ENCODE measurements around the gene AGRN.
"Not testable (repeated sequence)": the region's sequence is repeated elsewhere in the genome, so short reads cannot be mapped to it uniquely, and the experiment has no call there.

AGRN gene

GRCh38 chr1:1024771-1025699, 5.1 kb downstream of the AGRN start:
- H3K4me3 ChIP-seq (replicated peaks; ENCODE audit: low read depth, low read length) = no peak overlapping the region
- no peak for TF ChIP-seq CTCF (IDR thresholded peaks at IDR 0.05; ENCODE audit: insufficient read depth, low read length, poor library complexity, severe bottlenecking)
- no peaks in the 10 kb centered on the region; the same call in 1 of the 2 replicates for H3K36me3 ChIP-seq (ENCODE audit: control insufficient read depth, insufficient read depth, low read length)
- H3K27me3 ChIP-seq (replicated peaks; ENCODE audit: control insufficient read depth, insufficient read depth, low read length) = no peaks in the 10 kb centered on the region
- no peak for DNase-seq (ENCODE audit: extremely low read depth, insufficient read length)

GRCh38 chr1:1025730-1026129, 5.8 kb downstream of the AGRN start:
- Histone ChIP-seq H3K27me3 (replicated peaks; ENCODE audit: control insufficient read depth, insufficient read depth, low read length) (no peaks in the 10 kb centered on the region), H3K4me3 (replicated peaks; ENCODE audit: low read depth, low read length) (no peak overlapping the region), H3K36me3 (ENCODE audit: control insufficient read depth, insufficient read depth, low read length) (no peaks in the 10 kb centered on the region; the same call in 1 of the 2 replicates)
- TF ChIP-seq CTCF (IDR thresholded peaks at IDR 0.05; ENCODE audit: insufficient read depth, low read length, poor library complexity, severe bottlenecking) = no peak
- no peak for DNase-seq (ENCODE audit: extremely low read depth, insufficient read length)

- Histone ChIP-seq H3K4me3 (replicated peaks; ENCODE audit: low read depth, low read length) (no peak overlapping the region), H3K27me3 (replicated peaks; ENCODE audit: control insufficient read depth, insufficient read depth, low read length) (no peaks in the 10 kb centered on the region), H3K36me3 (ENCODE audit: control insufficient read depth, insufficient read depth, low read length) (no peaks in the 10 kb centered on the region; the same call in 1 of the 2 replicates)
- no peak for DNase-seq (ENCODE audit: extremely low read depth, insufficient read length)
- no peak for TF ChIP-seq CTCF (IDR thresholded peaks at IDR 0.05; ENCODE audit: insufficient read depth, low read length, poor library complexity, severe bottlenecking)
Observed at GRCh38 chr1:1026599-1027413, 6.9 kb downstream of the AGRN start.

GRCh38 chr1:1027791-1028190, 7.9 kb downstream of the AGRN start:
- H3K36me3 ChIP-seq (ENCODE audit: control insufficient read depth, insufficient read depth, low read length) = no peaks in the 10 kb centered on the region; the same call in 1 of the 2 replicates
- TF ChIP-seq CTCF (IDR thresholded peaks at IDR 0.05; ENCODE audit: insufficient read depth, low read length, poor library complexity, severe bottlenecking) = no peak
- DNase-seq (ENCODE audit: extremely low read depth, insufficient read length) = no peak
- H3K4me3 ChIP-seq (replicated peaks; ENCODE audit: low read depth, low read length) = no peak overlapping the region
- H3K27me3 ChIP-seq (replicated peaks; ENCODE audit: control insufficient read depth, insufficient read depth, low read length) = no peaks in the 10 kb centered on the region

GRCh38 chr1:1030867-1031658, 11.1 kb downstream of the AGRN start:
- H3K27me3 ChIP-seq (replicated peaks; ENCODE audit: control insufficient read depth, insufficient read depth, low read length); H3K36me3 ChIP-seq (ENCODE audit: control insufficient read depth, insufficient read depth, low read length); DNase-seq (ENCODE audit: extremely low read depth, insufficient read length); H3K4me3 ChIP-seq (replicated peaks; ENCODE audit: low read depth, low read length): not testable (repeated sequence)

Data from GM06990 (cell line).